ENCODE data around the gene EXOC3L1.

DNA sequence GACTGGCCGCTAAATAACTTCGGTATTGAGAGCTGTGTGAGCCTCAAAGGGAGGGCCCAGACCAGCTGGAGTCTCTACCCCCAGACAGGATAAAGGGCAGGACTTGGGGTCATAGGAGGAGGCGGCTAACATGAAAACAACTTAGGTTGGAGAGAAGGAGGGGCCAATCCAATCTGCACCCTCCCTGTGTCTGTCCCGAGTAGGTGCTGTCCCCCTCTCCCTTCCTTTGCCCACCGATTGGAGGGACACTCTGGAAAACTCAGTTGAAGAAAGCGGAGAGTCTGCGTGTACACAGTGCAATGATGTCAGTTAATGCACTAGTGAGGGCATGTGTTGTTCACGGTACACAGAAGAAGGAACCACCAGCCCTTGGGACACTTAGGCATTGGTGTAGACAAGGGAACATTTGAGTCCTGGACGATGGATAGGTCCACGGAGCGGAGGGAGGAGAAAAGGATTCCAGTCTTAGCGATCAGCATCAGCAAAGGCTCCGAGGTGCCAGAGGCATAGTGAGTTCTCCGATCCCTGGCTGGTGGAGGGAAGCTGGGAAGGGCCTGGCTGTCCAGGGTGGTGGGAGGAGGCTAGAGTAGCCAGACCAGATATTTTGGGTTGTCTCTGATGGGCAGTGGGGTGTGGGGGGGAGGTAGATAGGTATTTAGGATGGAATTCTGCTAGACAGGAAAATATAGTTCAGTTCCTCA is 18.8 kb downstream of the EXOC3L1 start:
- TF ChIP-seq, protein P1, sequence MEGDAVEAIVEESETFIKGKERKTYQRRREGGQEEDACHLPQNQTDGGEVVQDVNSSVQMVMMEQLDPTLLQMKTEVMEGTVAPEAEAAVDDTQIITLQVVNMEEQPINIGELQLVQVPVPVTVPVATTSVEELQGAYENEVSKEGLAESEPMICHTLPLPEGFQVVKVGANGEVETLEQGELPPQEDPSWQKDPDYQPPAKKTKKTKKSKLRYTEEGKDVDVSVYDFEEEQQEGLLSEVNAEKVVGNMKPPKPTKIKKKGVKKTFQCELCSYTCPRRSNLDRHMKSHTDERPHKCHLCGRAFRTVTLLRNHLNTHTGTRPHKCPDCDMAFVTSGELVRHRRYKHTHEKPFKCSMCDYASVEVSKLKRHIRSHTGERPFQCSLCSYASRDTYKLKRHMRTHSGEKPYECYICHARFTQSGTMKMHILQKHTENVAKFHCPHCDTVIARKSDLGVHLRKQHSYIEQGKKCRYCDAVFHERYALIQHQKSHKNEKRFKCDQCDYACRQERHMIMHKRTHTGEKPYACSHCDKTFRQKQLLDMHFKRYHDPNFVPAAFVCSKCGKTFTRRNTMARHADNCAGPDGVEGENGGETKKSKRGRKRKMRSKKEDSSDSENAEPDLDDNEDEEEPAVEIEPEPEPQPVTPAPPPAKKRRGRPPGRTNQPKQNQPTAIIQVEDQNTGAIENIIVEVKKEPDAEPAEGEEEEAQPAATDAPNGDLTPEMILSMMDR (IDR thresholded peaks at IDR 0.05) = no peak
- TF ChIP-seq POLR2A (IDR thresholded peaks at IDR 0.05) = no peak
